Amniotic epithelial cell (primary cell): ENCODE measurements around the gene TDRD7.
"Not testable (repeated sequence)": the region's sequence is repeated elsewhere in the genome, so short reads cannot be mapped to it uniquely, and the experiment has no call there.

ENCODE experiments used
- DNase-seq: peaks from one replicate; pipeline ENCODE4 v3.0.0-alpha.2; 2010; ENCODE audit warnings: low read depth

Gene TDRD7

GRCh38 chr9:97475059-97475458 lies 63.2 kb downstream of the TDRD7 start:
- DNase-seq: peak; percentile 90

- DNase-seq: no peak
Measured at GRCh38 chr9:97478301-97478981, 66.5 kb downstream of the TDRD7 start.

GRCh38 chr9:97479496-97480159 lies 67.7 kb downstream of the TDRD7 start:
- no peak for DNase-seq

- no peak for DNase-seq
Measured at GRCh38 chr9:97480174-97480573, 68.3 kb downstream of the TDRD7 start.

GRCh38 chr9:97480749-97481148 lies 68.9 kb downstream of the TDRD7 start:
- DNase-seq: no peak

- no peak for DNase-seq
Measured at GRCh38 chr9:97484134-97484533, 72.2 kb downstream of the TDRD7 start.

- peak; percentile 31 for DNase-seq
Measured at GRCh38 chr9:97487107-97487506, 75.2 kb downstream of the TDRD7 start.

- no peak for DNase-seq
Measured at GRCh38 chr9:97487861-97488260, 76.0 kb downstream of the TDRD7 start.

GRCh38 chr9:97491216-97491999 lies 79.5 kb downstream of the TDRD7 start:
- peak; percentile 40 for DNase-seq

GRCh38 chr9:97497558-97498375 lies 85.9 kb downstream of the TDRD7 start:
- DNase-seq: not testable (repeated sequence)

- not testable (repeated sequence) for DNase-seq
Measured at GRCh38 chr9:97498846-97499245, 87.0 kb downstream of the TDRD7 start.

GRCh38 chr9:97500263-97500662 lies 88.4 kb downstream of the TDRD7 start:
- DNase-seq: no peak

GRCh38 chr9:97500765-97501176 lies 88.9 kb downstream of the TDRD7 start:
- no peak for DNase-seq

- DNase-seq: no peak
Measured at GRCh38 chr9:97501177-97501971, 89.5 kb downstream of the TDRD7 start, which contains the start of gene TMOD1. TMOD1 (plus strand) TSS chr9:97501666; CDS start chr9:97524189, 22,523 bp downstream.

GRCh38 chr9:97501972-97502221 lies 90.0 kb downstream of the TDRD7 start:
- DNase-seq: no peak

GRCh38 chr9:97502222-97502983 lies 90.5 kb downstream of the TDRD7 start:
- no peak for DNase-seq

GRCh38 chr9:97502984-97503861 lies 91.3 kb downstream of the TDRD7 start:
- no peak for DNase-seq

- DNase-seq: no peak
Measured at GRCh38 chr9:97503862-97504210, 91.9 kb downstream of the TDRD7 start.

- DNase-seq: no peak
Measured at GRCh38 chr9:97504381-97505216, 92.7 kb downstream of the TDRD7 start.
